HG03521 (cell line): Measurements from ENCODE around the gene KIF14.

ENCODE experiments used
- ATAC-seq: cut with Tn5 transposase; IDR thresholded peaks from one replicate; pipeline ENCODE4 v1.9.1; 2021; ENCODE audit warnings: mild to moderate bottlenecking, moderate library complexity; ENCODE audit not compliant: unreplicated experiment

KIF14 gene

GRCh38 chr1:200620273-200621131 is at the start of gene KIF14:
KIF14 (minus strand) TSS chr1:200620751; CDS start chr1:200618723, 2,028 bp downstream.
- peak; percentile 96 for ATAC-seq

- peak; percentile 86 for ATAC-seq
These were observed 49.0 kb upstream of the KIF14 start, which contains the start of gene DDX59 for GRCh38 chr1:200669314-200670241. DDX59 (minus strand) TSS chr1:200669907; CDS start chr1:200666740, 3,167 bp downstream.

- ATAC-seq: no peak
These were observed 48.2 kb upstream of the KIF14 start for GRCh38 chr1:200668514-200669313.

GRCh38 chr1:200666309-200666708 is 45.8 kb upstream of the KIF14 start:
- no peak for ATAC-seq

- ATAC-seq: no peak
These were observed 45.3 kb upstream of the KIF14 start for GRCh38 chr1:200665861-200666260.

- no peak for ATAC-seq
These were observed 40.2 kb upstream of the KIF14 start for GRCh38 chr1:200660719-200661118.

- no peak for ATAC-seq
These were observed 38.7 kb upstream of the KIF14 start for GRCh38 chr1:200659269-200659668.

- no peak for ATAC-seq
These were observed 37.7 kb upstream of the KIF14 start for GRCh38 chr1:200658037-200658818.

- peak; percentile 86 for ATAC-seq
These were observed 34.1 kb upstream of the KIF14 start for GRCh38 chr1:200654660-200655059.

GRCh38 chr1:200653022-200653462 is 32.5 kb upstream of the KIF14 start:
- no peak for ATAC-seq

GRCh38 chr1:200652378-200652777 is 31.8 kb upstream of the KIF14 start:
- ATAC-seq: no peak

- no peak for ATAC-seq
These were observed 26.0 kb upstream of the KIF14 start for GRCh38 chr1:200646515-200646914.

- no peak for ATAC-seq
These were observed 23.5 kb upstream of the KIF14 start for GRCh38 chr1:200644021-200644420.

- no peak for ATAC-seq
These were observed 21.9 kb upstream of the KIF14 start for GRCh38 chr1:200642481-200642880.

- no peak for ATAC-seq
These were observed 20.4 kb upstream of the KIF14 start for GRCh38 chr1:200640963-200641401.

- no peak for ATAC-seq
These were observed 19.9 kb upstream of the KIF14 start for GRCh38 chr1:200640373-200640962.

GRCh38 chr1:200638073-200638472 is 17.5 kb upstream of the KIF14 start:
- no peak for ATAC-seq

- ATAC-seq: no peak
These were observed 16.1 kb upstream of the KIF14 start for GRCh38 chr1:200636681-200637080.
